Retina (tissue), 1 donor: Measurements from ENCODE around the gene RAB26.
"Not testable (repeated sequence)": the region's sequence is repeated elsewhere in the genome, so short reads cannot be mapped to it uniquely, and the experiment has no call there.

Experiments used
- DNase-seq: peaks from one replicate; pipeline ENCODE4 v3.0.0-alpha.2; 2016

RAB26 gene

GRCh38 chr16:2200313-2200712 lies 51.9 kb downstream of the RAB26 start:
- DNase-seq, result no peak

- not testable (repeated sequence) for DNase-seq
Observed at GRCh38 chr16:2203119-2203688, 54.8 kb downstream of the RAB26 start.
